ENCODE results near the gene CLCA1. TPM values are rescaled to one million over a fixed set of nuclear protein-coding genes. Genes with fewer than 3 reads are reported as not detected.

The CLCA1 gene
- total RNA-seq, 4 donors from 2014 or later: not detected

DNA sequence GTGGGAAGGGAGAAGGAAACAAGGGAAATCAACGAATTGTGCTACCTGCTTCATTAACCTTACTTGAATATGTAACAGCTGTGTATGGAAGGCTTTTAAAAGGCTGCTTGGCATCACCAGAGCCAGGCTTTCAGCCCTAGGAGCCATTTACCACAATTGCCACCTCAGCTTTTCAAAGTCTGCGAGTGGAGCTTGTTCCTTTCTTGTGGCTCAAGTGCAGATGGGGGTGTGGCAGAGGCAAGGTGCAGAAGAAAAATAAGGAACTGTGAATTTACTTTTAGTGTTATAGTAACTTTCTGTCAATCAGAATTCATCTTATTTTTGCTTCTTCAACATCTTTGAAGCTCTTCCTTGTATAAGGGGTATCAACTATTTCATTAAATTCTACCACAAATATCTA is 27.1 kb upstream of the CLCA1 start:
- H3K36me3 ChIP-seq: peaks cover 5% of the 10 kb centered on the region
- TF ChIP-seq EP300 (IDR thresholded peaks at IDR 0.05): no peak
- TF ChIP-seq, protein P1, sequence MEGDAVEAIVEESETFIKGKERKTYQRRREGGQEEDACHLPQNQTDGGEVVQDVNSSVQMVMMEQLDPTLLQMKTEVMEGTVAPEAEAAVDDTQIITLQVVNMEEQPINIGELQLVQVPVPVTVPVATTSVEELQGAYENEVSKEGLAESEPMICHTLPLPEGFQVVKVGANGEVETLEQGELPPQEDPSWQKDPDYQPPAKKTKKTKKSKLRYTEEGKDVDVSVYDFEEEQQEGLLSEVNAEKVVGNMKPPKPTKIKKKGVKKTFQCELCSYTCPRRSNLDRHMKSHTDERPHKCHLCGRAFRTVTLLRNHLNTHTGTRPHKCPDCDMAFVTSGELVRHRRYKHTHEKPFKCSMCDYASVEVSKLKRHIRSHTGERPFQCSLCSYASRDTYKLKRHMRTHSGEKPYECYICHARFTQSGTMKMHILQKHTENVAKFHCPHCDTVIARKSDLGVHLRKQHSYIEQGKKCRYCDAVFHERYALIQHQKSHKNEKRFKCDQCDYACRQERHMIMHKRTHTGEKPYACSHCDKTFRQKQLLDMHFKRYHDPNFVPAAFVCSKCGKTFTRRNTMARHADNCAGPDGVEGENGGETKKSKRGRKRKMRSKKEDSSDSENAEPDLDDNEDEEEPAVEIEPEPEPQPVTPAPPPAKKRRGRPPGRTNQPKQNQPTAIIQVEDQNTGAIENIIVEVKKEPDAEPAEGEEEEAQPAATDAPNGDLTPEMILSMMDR (IDR thresholded peaks at IDR 0.05): no peak
- no peak for TF ChIP-seq POLR2A (IDR thresholded peaks at IDR 0.05)
- no peak for TF ChIP-seq POLR2AphosphoS5 (IDR thresholded peaks at IDR 0.05)
- 77% methylated on average over 2 of the region's 2 CpGs for WGBS
- no peak for DNase-seq (ENCODE audit: low spot score in 2 of 2)
- no peaks in the 10 kb centered on the region for H3K4me1 ChIP-seq
- no peak overlapping the region for H3K4me3 ChIP-seq
- no peaks in the 10 kb centered on the region for H3K27me3 ChIP-seq
- H3K27ac ChIP-seq: no peak overlapping the region
- H3K9me3 ChIP-seq: no peaks in the 10 kb centered on the region

DNA sequence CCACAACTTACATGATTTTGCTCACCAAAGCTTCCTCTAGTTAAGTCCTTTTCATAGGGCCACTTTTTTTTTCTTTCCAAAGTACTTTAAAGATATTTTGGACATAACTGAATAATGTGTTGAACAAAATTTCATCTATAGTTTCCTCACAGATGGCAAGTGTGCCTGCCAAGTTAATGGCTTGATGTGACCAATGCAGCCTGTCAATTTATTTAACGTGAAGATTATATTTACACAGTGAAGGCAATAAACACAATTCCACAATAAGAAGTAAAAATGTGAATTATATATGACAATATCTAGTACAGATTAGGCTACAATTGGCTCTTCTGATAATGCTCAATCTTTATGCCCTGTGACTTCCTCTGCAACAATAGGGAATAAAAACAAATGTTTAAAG is 26.7 kb upstream of the CLCA1 start:
- 91% methylated on average over 1 of the region's 1 CpG for whole genome bisulfite sequencing
- H3K27me3 ChIP-seq: no peaks in the 10 kb centered on the region
- no peaks in the 10 kb centered on the region for H3K9me3 ChIP-seq
- TF ChIP-seq POLR2A (IDR thresholded peaks at IDR 0.05): no peak
- no peak for TF ChIP-seq EP300 (IDR thresholded peaks at IDR 0.05)
- no peak for TF ChIP-seq POLR2AphosphoS5 (IDR thresholded peaks at IDR 0.05)
- TF ChIP-seq, protein P1 (IDR thresholded peaks at IDR 0.05): no peak
- no peak overlapping the region for H3K27ac ChIP-seq
- H3K36me3 ChIP-seq: peaks cover 5% of the 10 kb centered on the region
- no peaks in the 10 kb centered on the region for H3K4me1 ChIP-seq
- DNase-seq (ENCODE audit: low spot score in 2 of 2): no peak
- no peak overlapping the region for H3K4me3 ChIP-seq

DNA sequence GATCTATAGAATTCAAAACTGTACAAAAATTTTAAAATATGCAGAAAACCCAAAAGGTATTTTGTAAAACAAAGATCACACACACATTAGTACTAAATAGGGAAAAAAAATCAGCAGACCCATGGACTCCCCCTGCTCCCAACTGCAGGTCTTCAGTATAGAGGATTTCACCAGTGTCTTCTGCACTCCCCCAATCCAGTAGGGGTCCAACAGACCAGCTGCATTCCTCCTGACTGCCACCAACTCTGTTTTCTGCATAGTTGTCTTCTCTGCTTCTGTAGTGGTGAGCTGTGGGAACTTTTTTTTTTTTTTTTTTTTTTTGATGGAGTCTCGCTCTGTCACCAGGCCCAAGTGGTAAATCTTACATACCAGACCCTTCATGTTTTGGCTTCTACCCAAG is 22.8 kb upstream of the CLCA1 start:
- Histone ChIP-seq H3K4me1 (no peaks in the 10 kb centered on the region), H3K9me3 (no peaks in the 10 kb centered on the region), H3K4me3 (no peak overlapping the region), H3K27ac (no peak overlapping the region), H3K36me3 (peaks cover 15% of the 10 kb centered on the region), H3K27me3 (no peaks in the 10 kb centered on the region)
- DNase-seq (ENCODE audit: low spot score in 2 of 2): no peak
- no peak for TF ChIP-seq POLR2AphosphoS5 (IDR thresholded peaks at IDR 0.05)
- TF ChIP-seq, protein P1 (IDR thresholded peaks at IDR 0.05): no peak
- TF ChIP-seq EP300 (IDR thresholded peaks at IDR 0.05): no peak
- TF ChIP-seq POLR2A (IDR thresholded peaks at IDR 0.05): no peak
- WGBS: 89% methylated on average over 1 of the region's 1 CpG

DNA sequence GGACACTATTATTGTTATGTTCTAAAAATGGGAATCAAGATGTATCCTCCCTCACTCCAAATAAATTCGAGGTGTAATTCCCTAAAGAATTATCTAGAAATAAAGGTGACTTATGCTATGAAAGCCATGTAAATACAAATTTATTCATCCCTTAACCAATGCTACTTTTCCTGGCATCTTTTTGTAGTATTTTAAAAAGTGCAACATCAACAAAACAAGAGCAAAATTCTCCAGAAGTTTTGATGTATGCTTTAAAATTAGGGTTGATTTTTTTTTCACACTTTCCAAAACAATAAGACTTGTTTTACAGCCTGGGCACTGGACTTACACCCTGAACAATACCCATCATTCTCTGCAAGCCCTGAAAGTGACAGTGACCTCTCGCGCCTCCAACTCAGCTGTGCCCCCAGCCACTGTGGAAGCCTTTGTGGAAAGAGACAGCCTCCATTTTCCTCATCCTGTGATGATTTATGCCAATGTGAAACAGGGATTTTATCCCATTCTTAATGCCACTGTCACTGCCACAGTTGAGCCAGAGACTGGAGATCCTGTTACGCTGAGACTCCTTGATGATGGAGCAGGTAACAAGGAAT is 21.4 kb upstream of the CLCA1 start:
- Histone ChIP-seq H3K9me3 (no peaks in the 10 kb centered on the region), H3K4me3 (no peak overlapping the region), H3K4me1 (no peaks in the 10 kb centered on the region), H3K27me3 (no peaks in the 10 kb centered on the region), H3K36me3 (peaks cover 15% of the 10 kb centered on the region), H3K27ac (no peak overlapping the region)
- DNase-seq (ENCODE audit: low spot score in 2 of 2): no peak
- TF ChIP-seq POLR2A (IDR thresholded peaks at IDR 0.05): no peak
- no peak for TF ChIP-seq POLR2AphosphoS5 (IDR thresholded peaks at IDR 0.05)
- TF ChIP-seq EP300 (IDR thresholded peaks at IDR 0.05): no peak
- TF ChIP-seq, protein P1 (IDR thresholded peaks at IDR 0.05): no peak
- WGBS: 84% methylated on average over 4 of the region's 4 CpGs

DNA sequence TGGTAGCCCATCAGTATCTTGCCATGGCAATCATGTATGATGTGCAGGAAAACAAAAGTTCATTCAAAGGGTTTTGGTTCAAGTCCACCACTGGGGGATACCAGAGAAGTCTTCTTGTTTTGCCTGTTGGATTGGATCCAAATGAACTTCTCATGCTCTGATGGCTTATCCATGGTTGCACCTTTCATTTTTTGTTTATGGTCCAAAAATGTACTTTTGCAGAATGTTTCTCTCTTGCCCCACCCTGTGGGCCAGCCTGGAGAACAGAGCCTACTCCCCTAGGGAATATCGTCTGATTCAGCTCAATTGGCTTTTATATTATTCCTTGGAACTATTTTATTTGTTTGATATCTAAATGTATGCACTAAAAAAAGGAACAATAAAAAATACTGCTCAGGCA is 20.1 kb upstream of the CLCA1 start:
- no peaks in the 10 kb centered on the region for H3K9me3 ChIP-seq
- 62% methylated on average over 1 of the region's 1 CpG for WGBS
- DNase-seq (ENCODE audit: low spot score in 2 of 2): no peak
- H3K27me3 ChIP-seq: no peaks in the 10 kb centered on the region
- H3K27ac ChIP-seq: no peak overlapping the region
- TF ChIP-seq POLR2A (IDR thresholded peaks at IDR 0.05): no peak
- TF ChIP-seq POLR2AphosphoS5 (IDR thresholded peaks at IDR 0.05): no peak
- TF ChIP-seq, protein P1 (IDR thresholded peaks at IDR 0.05): no peak
- no peak for TF ChIP-seq EP300 (IDR thresholded peaks at IDR 0.05)
- peaks cover 10% of the 10 kb centered on the region for H3K36me3 ChIP-seq
- H3K4me1 ChIP-seq: no peaks in the 10 kb centered on the region
- H3K4me3 ChIP-seq: no peak overlapping the region
